GM21825 (cell line): ENCODE measurements around the gene STAP2.

Source experiments
- ATAC-seq: cut with Tn5 transposase; IDR thresholded peaks from one replicate; pipeline ENCODE4 v1.9.1; 2021; ENCODE audit warnings: mild to moderate bottlenecking, moderate library complexity; ENCODE audit not compliant: unreplicated experiment

STAP2 gene, protein sequence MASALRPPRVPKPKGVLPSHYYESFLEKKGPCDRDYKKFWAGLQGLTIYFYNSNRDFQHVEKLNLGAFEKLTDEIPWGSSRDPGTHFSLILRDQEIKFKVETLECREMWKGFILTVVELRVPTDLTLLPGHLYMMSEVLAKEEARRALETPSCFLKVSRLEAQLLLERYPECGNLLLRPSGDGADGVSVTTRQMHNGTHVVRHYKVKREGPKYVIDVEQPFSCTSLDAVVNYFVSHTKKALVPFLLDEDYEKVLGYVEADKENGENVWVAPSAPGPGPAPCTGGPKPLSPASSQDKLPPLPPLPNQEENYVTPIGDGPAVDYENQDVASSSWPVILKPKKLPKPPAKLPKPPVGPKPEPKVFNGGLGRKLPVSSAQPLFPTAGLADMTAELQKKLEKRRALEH

DNA sequence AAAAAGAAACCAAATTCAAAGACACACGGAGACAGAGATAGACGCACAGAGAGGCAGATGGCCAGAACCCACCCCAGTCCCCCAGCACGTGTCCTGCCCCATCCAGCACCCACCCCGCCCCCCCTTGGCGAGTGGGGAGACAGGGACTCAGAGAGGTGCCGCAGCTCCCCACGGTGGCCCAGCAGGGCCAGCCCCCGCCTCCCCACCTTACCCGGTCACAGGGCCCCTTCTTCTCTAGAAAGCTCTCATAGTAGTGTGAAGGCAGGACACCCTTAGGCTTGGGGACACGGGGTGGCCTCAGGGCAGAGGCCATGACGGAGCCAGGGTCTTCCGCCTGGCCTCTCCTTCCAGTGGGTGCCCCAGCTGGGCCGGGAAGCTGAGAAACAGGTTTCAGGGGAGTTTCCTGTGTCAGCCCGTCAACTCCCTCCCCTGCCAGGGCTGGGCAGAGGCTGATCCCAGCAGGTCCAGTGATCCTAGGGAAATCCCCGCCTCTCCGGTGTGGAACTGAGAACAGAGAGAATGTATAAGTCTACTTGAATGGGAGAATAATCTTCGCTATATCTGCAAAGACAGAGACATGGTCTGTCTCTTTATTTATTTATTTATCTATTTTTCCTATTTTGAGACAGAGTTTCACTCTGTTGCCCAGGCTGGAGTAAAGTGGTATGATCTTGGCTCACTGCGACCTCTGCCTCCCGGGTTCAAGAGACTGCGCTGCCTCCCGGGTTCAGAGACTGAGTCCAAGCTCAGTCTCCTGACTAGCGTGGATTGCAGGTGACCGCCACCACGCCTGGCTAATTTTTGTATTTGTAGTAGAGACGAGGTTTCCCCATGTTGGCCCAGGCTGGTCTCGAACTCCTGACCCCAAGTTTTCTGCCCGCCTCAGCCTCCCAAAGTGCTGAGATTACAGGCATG lies at the start of gene STAP2:
Gene STAP2 (minus strand): TSS at position 387 of the 915 bp plus-strand sequence. CDS start 74 bp downstream, at position 313.
- no peak for ATAC-seq

DNA sequence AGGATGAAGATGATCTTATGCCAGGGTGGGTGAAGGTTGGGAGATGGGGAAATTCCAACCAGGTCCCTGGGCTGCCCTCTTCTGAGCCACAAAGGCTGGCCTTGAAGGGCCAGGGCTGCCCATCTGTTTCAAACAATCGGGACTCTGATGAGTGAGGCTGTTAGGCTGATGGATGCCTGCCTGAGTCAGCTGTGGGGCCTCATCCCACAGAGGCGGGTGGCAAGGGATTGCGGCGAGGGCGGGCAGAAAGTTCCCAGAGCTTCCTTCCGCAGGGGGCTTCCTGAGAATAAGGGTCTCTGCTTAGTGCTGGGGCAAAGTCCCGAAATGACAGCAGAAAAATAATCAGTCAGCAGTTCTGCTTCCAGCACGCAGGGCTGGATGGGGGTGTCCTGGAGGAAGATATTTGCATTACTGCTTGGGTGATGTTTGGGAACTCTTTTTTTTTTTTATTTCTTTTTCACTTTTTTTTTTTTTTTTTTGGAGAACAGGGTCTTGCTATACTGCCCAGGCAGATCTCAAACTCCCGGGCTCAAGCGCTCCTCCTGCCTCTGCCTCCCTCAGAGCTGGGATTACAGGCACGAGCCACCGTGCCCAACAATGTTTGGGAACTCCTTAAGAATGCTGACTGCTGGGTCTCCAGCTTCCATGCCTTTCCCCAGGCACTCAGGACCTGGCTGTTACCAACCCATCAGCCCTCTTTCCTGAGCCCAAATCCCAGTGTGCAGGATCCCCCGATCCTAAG lies 47.6 kb upstream of the STAP2 start:
- no peak for ATAC-seq

DNA sequence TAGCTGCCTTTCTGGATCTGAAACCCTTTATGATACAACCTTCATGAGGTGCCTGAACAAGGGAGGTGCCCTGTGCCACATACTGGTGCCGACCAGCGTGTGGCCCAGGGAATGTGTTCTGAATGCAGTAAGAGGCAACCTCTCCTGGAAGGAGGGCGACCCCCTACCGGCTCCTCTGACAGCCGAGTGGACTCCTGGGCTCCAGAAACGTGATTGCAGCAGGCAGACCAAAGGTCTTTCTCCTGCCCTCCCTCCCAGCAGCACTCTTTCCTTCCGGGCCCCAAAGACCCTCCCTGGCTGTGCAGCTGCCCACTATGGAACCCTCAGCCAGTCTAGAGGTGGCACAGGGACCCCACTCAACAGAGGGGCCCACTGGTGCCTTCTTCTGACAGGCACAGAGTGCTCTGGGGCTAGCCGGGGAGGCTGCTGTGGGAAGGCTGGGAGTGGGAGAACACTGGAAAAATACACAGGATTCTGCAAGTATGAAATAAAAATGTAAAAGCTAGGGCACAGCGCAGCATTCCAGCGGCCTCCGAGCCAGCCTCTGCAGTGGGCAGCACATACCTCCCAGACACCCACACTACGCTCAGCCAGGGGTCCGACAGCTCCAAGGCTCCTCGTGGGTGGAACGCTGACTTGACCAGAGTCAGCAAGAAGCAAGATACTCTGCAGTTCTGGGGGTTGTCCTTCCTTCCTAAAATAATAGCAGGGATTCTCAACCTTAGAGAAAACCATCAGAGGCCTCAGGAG lies 46.8 kb upstream of the STAP2 start:
- no peak for ATAC-seq

DNA sequence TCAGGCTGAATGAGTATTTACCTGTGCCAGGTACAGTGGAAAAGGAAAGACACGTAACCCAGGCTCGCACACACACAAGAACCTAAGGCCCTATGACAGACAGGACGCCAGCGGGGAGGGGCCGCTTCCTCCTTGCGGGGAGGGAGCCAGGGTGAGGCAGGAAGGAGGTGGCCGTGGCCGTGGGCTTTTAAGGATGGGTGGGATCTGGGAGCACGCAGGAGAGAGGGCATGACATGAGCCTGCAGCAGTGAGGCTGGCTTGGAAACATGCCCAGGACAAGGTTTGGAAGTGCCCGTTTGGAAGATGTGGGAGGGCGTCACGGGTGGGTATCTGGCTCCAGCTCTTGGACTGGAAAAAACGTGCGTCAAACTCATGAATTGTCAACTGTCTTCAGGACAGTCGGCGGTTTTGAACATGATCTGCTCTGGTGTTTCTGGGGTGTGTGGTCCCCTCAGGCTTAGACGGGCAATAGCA lies 41.7 kb upstream of the STAP2 start:
- no peak for ATAC-seq

DNA sequence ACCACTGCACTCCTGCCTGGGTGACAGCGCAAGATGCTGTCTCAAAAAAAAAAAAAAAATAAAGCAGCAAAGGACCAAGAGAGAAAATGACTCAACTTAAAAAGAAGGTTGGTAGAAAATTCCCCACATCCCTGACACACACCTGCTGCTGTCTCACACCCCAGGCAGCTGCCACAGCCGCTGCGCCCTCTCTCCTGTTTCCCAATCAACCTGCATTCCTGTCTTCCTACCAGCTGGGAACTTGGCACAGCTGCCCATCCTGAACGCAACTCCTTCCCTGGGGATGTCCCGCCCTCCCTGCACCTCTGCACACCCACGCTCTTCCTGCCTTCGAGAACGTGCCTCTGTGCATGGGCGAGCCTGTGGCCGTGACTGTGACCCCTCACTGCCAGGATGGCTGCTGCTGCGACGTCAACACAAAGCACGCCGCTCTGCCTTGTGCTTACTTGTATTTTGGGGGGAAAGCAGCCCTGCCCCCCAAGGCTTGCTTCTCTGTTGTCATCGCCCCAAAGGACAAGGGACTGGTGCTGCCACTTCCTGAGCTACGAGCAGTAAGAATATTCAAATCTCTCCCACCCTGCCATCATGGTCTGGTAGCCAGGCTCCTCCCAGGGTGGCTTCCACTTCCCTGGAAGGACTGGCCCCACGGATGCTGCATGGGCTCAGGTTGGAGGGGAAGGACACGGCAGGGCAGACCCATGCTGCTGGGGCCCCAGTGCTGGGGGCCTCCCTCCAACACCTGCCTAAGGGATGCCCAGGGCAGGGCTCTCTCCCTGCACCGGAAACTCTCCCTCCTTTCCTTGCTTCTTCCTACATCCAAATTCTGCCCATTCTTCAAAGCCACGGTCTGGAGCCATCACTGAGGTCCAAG lies 41.0 kb upstream of the STAP2 start:
- no peak for ATAC-seq

DNA sequence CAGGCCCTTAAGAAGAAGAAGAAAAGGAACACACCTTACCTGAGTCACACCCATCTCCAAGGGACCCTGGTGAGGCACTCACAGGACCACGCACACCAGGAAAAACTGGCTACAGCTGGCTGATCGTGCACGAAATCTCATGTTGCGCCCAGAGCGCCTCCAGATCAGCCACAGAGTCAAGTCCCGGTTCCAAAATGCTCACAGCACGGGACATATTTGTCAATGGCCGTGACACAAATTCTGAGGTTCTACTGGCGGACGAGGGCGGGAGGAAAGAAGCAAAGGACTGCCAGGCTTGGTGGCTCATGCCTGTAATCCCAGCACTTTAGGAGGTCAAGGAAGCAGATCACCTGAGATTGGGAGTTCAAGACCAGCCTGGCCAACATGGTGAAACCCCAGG lies 40.3 kb upstream of the STAP2 start:
- no peak for ATAC-seq

DNA sequence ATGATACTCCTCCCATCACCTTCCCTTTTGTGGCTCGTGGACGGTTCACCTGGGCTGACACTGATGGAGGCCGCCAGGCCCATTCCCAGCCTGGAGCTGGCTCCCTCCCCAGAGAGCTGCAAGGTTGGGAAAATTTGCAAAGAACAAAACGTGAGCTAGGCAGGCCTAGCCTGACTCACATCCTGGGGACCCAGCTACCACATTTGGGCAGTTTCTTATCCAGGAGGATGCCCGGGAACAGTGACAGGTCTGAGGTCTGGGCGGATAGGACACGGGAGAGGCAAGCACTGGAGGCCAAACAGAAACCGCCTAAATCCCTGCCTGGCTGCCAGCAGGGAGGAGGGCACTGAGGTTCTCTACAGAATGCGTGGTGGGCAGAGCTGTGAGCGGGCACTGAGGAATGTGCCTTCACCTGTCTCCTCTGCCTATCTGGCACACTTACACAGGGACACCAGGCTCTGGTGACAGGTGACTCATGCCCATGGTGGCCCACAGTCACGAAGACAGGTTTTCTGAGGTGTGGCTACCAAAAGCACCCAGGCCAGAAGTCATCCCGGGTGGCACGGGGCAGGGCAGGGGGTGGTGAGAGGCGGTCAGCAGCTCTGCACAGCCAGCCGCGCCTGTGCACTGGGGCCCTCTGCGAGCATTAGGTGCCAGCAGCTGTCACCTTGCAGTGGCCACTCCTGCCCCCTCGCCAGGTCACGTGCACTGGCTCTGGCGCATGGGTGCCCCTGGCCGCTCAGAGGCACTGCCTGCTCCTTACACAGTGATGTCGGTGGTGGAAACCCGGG lies 38.6 kb upstream of the STAP2 start:
- no peak for ATAC-seq

DNA sequence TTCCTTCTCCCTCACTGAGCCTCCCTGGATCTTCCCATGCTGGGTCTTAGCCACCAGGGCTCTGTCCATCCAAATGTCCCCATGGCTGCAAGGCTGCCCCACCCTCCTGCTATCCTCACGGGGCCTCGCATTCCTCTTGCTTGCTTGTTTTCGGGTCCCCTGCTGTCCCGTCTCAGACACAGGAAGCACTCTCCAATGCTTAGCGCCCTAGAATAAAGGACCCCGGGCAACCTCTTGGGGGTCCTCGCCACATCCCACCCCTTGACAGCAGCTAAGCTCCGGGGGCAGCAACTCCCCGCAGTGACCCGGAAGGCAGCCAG lies 38.0 kb upstream of the STAP2 start:
- ATAC-seq = no peak

DNA sequence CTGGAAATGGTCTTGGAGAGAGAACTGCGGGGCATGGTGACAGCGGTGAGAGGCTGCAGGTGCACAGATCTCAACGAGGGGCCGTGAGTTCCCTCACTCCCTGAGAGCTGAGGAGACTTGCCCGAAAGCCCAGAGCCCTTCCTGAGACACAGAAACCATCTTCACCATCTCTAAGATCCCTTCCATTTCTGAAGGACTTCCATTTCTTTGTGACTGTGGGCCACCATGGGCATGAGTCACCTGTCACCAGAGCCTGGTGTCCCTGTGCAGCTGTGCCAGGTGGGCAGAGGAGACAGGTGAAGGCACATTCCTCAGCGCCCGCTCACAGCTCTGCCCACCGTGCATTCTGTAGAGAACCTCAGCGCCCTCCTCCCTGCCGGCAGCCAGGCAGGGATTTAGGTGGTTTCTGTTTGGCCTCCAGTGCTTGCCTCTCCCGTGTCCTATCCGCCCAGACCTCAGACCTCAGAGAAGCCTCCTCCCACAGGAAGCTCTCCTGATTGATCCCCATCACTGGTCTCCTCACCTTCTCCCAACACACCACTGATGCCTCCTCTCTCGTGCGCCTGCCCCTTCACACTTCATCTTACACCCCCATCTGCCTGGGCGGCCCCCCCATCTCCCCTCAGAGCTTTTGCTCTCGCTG lies 37.5 kb upstream of the STAP2 start:
- ATAC-seq = no peak

DNA sequence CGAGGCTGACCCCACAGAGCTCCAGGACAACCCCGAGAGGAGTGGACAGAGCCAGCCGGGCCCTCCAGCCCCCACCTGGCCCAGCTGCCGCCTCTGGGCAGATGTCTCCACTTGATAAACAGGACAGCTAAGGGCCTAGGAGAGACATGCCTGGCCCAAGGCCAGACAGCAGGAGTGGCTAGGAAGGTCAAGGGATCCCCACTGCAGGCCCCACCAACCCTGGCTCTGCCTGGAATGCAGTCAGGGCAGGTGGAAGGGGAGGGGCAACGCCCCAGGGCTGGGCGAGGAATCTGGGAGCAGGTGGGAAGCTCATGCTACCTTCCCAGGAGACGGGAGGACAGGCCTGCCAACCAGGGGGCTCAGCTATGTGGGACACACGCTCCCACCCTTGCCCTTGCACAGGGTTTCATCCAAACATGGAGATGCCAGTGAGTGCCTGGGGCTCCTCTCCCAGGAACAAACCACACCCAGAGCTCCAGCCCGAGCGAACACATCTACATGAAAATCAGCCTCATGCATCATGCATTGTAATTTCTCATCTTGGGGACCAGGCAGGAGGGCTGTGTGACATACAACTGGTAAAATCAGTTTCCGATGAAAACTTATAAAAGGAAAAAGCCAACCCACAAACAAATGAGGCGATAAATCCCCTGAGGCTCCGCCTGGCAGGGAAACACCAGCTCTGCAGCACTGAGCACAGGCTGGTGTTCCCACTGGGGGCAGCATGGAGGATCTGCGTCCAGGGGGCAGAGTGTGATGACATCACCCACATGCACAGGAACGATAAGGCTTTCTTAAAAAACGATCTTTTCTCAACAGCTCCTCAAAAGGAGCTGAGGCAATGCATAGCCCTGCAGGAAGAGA lies 36.8 kb upstream of the STAP2 start:
- no peak for ATAC-seq

DNA sequence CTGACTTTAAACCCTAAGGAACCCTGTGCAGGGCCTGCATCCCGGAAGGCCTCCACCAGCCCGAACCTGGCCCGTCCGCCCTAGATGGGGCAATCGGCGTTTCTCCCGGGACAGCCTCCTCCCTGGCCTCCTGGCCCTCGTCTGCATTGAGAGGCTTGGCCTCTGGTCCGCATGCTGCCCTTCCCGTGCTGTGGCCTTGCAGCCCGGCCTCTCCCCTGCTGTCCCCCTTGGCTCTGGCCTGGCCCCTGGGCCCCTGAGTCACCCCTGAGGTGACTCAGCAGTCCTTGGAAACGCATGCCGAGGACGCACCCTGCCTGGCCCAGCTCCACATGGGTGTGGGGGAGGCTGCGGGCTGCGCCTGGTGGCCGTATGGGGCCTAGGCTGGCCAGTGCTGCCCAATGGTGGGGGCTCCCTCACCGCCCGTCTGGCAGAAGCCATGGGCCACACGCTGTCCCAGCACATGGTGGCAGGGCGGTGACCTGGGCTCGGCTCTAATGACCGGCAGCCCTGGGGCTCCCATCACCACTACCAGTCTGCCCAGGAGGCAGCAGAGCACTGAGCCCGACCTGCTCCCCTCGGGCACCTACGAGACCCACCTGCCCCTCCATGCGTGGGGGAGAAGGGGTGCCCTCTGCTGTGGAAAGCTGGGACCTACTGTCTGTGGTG lies 36.0 kb upstream of the STAP2 start:
- ATAC-seq = no peak

DNA sequence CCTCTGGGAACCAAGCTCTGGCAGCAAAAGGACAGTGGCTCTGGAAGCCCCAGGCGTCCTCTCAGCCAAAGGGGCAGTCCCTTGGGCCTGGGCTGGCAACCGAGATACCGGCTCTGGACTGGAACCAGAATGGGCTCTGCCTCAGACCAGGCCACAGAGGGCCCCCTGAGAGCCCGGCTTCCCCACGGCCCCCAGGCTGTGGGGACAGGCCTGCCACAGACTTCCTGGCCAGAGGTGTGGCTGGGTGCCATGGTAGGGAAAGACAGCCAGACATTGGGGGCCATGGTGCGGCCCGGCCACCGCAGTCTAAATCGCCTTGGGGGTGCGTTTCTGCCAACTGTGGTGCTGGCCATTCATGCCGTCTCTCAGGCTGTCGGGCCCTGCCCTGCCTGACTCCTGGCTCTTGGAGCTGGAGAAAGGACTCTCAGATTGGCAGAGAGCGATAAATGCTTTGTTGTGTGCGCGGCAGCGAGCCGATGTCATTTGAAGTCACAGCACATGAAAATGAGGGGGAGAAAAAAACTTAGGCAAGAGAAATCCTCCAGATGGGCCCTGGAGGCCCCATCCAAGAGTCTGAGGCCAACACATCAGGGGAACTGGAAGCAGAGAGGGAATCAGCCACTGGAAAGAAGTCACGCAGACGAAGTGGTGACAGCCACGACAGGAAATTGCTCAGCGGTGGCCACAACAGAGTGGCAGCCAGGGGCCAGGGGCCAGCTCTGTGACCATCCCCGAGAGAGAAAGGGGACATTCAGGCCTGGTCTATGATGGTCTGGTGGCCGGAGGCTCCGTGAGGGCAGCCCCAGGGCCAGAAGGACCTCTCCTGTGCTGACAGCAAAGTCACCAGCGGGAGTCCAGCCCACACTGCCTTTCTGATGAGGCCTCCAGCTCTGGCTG lies 35.2 kb upstream of the STAP2 start:
- no peak for ATAC-seq

DNA sequence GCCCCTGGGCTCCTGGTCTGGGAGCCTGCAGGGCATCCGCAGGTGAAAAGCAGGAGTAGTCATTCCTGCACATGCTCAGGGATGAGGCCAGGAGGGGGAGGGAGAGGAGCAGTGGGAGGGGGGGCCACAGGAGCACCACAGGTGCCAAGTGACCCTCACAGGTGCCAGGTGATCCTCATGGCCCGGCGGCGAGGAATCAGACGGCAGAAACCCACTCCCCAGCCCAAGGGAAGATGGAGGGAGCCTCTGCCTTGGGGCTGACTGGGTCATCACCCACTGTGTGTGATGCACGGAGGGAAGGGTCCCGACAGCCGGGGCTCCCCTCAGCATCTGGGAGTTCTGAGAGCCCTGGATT lies 34.4 kb upstream of the STAP2 start:
- no peak for ATAC-seq

DNA sequence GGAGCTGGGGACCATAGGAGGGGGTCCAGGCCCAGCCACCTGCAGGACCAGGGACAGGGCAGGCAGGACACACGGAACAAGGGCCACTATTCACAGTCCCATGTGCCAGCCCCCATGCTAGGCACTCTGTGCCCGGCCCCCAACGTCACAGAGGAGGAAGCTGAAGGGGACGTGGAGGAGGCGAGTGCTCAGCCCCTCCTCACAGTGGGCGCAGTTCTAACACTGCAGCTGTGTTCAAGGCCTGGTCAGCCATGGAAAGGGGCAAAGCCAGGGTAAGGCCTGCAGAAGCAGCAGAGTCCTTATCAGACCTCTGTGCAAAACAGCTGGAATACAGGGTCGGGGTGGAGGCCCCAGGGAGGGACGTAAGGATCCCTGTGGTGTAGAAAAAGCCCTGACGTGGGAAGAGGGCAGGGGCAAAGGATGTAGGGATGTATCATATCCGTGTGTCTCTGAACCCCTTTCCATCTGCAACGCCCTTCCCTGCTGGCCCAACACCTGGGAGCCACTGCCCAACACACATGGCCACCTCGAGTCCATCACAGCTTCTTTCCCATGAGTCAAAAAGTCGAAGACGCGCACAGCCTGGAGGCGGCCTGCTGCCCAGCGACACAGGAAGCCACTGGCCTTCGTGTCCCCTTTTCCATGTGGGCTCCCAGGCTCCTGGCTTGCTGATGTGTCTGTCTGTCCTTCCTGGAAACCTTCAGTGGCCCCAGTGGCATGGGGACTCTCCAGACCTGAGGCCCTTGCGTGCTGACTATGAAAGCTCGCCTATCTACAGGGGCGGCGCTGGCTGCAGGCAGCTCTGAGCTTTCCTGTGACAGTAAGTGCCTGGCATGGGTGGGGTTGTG lies 33.8 kb upstream of the STAP2 start:
- ATAC-seq = no peak
